Neuronal stem cell (in vitro differentiated cells): ENCODE results near the gene ANKRD28.

Experiments
- DNase-seq: peaks from one replicate; pipeline ENCODE4 v3.0.0-alpha.2; 2013; ENCODE audit warnings: low spot score
- H2AFZ ChIP-seq: one replicate; pipeline ENCODE4 v1.6.1; 2013; ENCODE audit warnings: mild to moderate bottlenecking, low read length, inconsistent platforms
- H2AK5ac ChIP-seq: 2 replicates; pipeline ENCODE4 v1.6.1; 2013; ENCODE audit warnings: low read depth, mild to moderate bottlenecking, inconsistent platforms, low read length, moderate library complexity, mixed read lengths
- H2BK120ac ChIP-seq: 2 replicates; pipeline ENCODE4 v1.6.1; 2013; ENCODE audit warnings: low read depth, mild to moderate bottlenecking, inconsistent platforms, low read length, moderate library complexity, mixed read lengths
- H2BK12ac ChIP-seq: one replicate; pipeline ENCODE4 v1.6.1; 2013; ENCODE audit warnings: low read length, inconsistent platforms
- H2BK15ac ChIP-seq: 2 replicates; pipeline ENCODE4 v1.6.1; 2013; ENCODE audit warnings: mild to moderate bottlenecking, low read length, inconsistent platforms, mixed read lengths
- H2BK5ac ChIP-seq: one replicate; pipeline ENCODE4 v1.6.1; 2013; ENCODE audit warnings: inconsistent platforms, mild to moderate bottlenecking, low read length, moderate library complexity
- H3K14ac ChIP-seq: one replicate; pipeline ENCODE4 v1.6.1; 2013; ENCODE audit warnings: low read length, inconsistent platforms
- H3K18ac ChIP-seq: 2 replicates; pipeline ENCODE4 v1.6.1; 2013; ENCODE audit warnings: low read length, inconsistent platforms
- H3K23ac ChIP-seq: 2 replicates; pipeline ENCODE4 v1.6.1; 2013; ENCODE audit warnings: low read depth, mild to moderate bottlenecking, mixed read lengths, low read length, inconsistent platforms; ENCODE audit not compliant: poor library complexity
- H3K27ac ChIP-seq: replicated peaks from 3 replicates; pipeline ENCODE4 v1.5.1; 2013; ENCODE audit warnings: low read length, inconsistent platforms
- H3K27me3 ChIP-seq, 3 experiments: 2 replicates each; pipeline ENCODE4 v1.6.1; 2013; ENCODE audit warnings: low read length in 3 of 3, mild to moderate bottlenecking in 2 of 3, inconsistent platforms in 1 of 3, low read depth in 1 of 3, mixed read lengths in 1 of 3, moderate library complexity in 1 of 3; ENCODE audit not compliant: control insufficient read depth in 3 of 3, insufficient read depth in 3 of 3
- H3K36me3 ChIP-seq, 2 donors: replicated peaks in 1 of 2; 2 replicates each; pipeline ENCODE4 v1.6.1; 2013; ENCODE audit warnings: low read length in 2 of 2; ENCODE audit not compliant: control insufficient read depth in 2 of 2, insufficient read depth in 2 of 2
- H3K4ac ChIP-seq: 2 replicates; pipeline ENCODE4 v1.6.1; 2013; ENCODE audit warnings: inconsistent platforms, mild to moderate bottlenecking, low read length, moderate library complexity
- H3K4me1 ChIP-seq, 2 donors: 1 replicate in 1 of 2; 2 replicates in 1 of 2; pipeline ENCODE4 v1.6.1; 2013; ENCODE audit warnings: low read length in 2 of 2, low read depth in 1 of 2; ENCODE audit not compliant: control insufficient read depth in 2 of 2, insufficient read depth in 1 of 2
- H3K4me2 ChIP-seq: one replicate; pipeline ENCODE4 v1.6.1; 2013; ENCODE audit warnings: mild to moderate bottlenecking, low read length, inconsistent platforms; ENCODE audit not compliant: insufficient read depth, poor library complexity, severe bottlenecking
- H3K4me3 ChIP-seq, 2 donors: 2 replicates each; pipeline ENCODE4 v1.5.1; 2013; ENCODE audit warnings: low read length in 2 of 2, mild to moderate bottlenecking in 2 of 2, inconsistent platforms in 1 of 2, moderate library complexity in 1 of 2
- H3K79me1 ChIP-seq: one replicate; pipeline ENCODE4 v1.6.1; 2013; ENCODE audit warnings: low read depth, mild to moderate bottlenecking, inconsistent platforms, low read length, moderate library complexity
- H3K9ac ChIP-seq: one replicate; pipeline ENCODE4 v1.6.1; 2013; ENCODE audit warnings: mild to moderate bottlenecking, low read depth, low read length, inconsistent platforms; ENCODE audit not compliant: poor library complexity
- H3K9me3 ChIP-seq, 2 donors: replicated peaks in 1 of 2; 2 replicates each; pipeline versions ENCODE3 to v1.6.1; 2013; ENCODE audit warnings: low read length in 2 of 2, mild to moderate bottlenecking in 2 of 2, inconsistent platforms in 1 of 2, low read depth in 1 of 2, mixed read lengths in 1 of 2, moderate library complexity in 1 of 2; ENCODE audit not compliant: control insufficient read depth in 2 of 2, insufficient read depth in 1 of 2
- H4K8ac ChIP-seq: one replicate; pipeline ENCODE4 v1.6.1; 2013; ENCODE audit warnings: low read depth, mild to moderate bottlenecking, inconsistent platforms, low read length, moderate library complexity
- H4K91ac ChIP-seq: one replicate; pipeline ENCODE4 v1.6.1; 2013; ENCODE audit warnings: low read length, low read depth, mild to moderate bottlenecking, inconsistent platforms; ENCODE audit not compliant: poor library complexity
- WGBS, 2 donors: extraction: QIAGEN DNeasy Blood & Tissue Kit; methylation state at CpG; one replicate each; pipeline ENCODE4 v1.1.7; 2013; ENCODE audit warnings: missing lambda C conversion rate in 2 of 2, mixed read lengths in 1 of 2; ENCODE audit not compliant: insufficient read length in 2 of 2, insufficient replicate concordance in 1 of 2; ENCODE audit errors: extremely low coverage in 2 of 2; 5-methylcytosine and 5-hydroxymethylcytosine counted together

The ANKRD28 gene

DNA sequence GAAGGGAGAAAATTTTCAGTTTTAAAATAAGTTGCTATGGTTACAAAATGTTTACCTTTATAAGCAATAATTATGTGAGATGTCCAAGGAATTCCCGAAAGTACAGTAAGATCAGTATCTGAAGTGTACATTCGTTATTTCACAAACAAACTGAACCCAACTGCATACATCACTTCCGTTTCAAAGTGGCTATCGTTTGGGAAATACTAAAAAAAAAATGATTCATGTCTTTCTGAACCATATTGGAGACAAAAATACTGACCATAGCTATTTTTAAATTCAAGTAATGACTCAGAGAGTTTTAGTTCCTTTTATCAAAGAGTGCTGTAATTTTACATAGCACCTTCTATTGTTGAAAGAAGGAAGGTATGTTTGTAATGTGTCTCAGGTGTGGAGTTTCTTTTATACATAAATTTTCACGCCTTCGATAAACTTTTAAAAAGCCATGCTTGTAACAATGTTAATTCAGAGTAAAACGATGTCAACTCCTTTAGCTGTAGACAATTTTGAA lies 8.0 kb upstream of the ANKRD28 start:
- Histone ChIP-seq H4K8ac (no peak overlapping the region), H3K27me3 (no peaks in the 10 kb centered on the region), H3K36me3 (no peaks in the 10 kb centered on the region), H3K4me1 (peaks cover 0 to 2% of the 10 kb centered on the region in 2 donors), H2BK15ac (no peak overlapping the region), H2AFZ (no peak overlapping the region), H3K79me1 (no peaks in the 10 kb centered on the region), H3K27ac (no peak overlapping the region), H3K4ac (no peak overlapping the region), H3K18ac (no peak overlapping the region), H3K4me3 (no peak overlapping the region), H2AK5ac (no peak overlapping the region), H3K4me2 (no peak overlapping the region), H3K9ac (no peak overlapping the region), H3K14ac (no peak overlapping the region), H2BK5ac (no peak overlapping the region), H3K9me3 (no peaks in the 10 kb centered on the region), H2BK120ac (no peak overlapping the region), H2BK12ac (no peak overlapping the region), H4K91ac (no peak overlapping the region), H3K23ac (no peak overlapping the region)
- no CpG with 5 or more reads among the region's 7 CpGs for WGBS, 2 donors
- DNase-seq: no peak

DNA sequence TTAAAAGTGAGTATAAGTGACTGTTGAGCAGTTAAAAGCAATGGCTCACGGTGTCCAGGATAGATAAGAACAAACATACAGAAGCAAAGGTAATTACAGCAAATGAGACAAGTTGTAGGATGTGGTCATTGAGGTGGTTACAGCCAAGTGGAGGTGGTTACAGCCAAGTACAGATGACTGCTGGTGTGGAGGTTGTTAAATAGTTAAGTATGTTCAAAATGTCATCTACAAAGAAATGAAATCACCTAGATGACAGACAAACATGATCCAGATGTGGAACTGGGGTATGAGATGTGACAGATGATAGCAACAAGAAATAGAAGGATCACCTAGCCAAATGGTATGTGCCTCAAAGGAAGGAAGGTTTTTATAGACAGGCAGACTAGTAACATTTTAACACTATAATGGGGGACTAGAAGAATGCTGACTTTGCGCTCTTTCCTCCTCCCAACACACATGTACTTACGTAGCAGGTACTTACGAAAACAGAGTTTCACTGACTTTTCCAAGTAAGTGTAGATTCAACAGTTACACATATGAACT lies 6.8 kb upstream of the ANKRD28 start:
- no peak overlapping the region for H2BK12ac ChIP-seq
- H3K4ac ChIP-seq: no peak overlapping the region
- no peak overlapping the region for H2AK5ac ChIP-seq
- no peak overlapping the region for H3K14ac ChIP-seq
- H3K4me3 ChIP-seq: no peak overlapping the region
- WGBS, 2 donors: no CpG with 5 or more reads among the region's 4 CpGs
- no peaks in the 10 kb centered on the region for H3K9me3 ChIP-seq
- H3K23ac ChIP-seq: no peak overlapping the region
- H2AFZ ChIP-seq: no peak overlapping the region
- no peaks in the 10 kb centered on the region for H3K27me3 ChIP-seq
- H3K79me1 ChIP-seq: no peaks in the 10 kb centered on the region
- no peak overlapping the region for H3K18ac ChIP-seq
- H3K27ac ChIP-seq: no peak overlapping the region
- H3K4me1 ChIP-seq: peaks cover 0 to 2% of the 10 kb centered on the region in 2 donors
- no peak overlapping the region for H4K8ac ChIP-seq
- no peak overlapping the region for H3K4me2 ChIP-seq
- H2BK120ac ChIP-seq: no peak overlapping the region
- no peak for DNase-seq
- H3K36me3 ChIP-seq: no peaks in the 10 kb centered on the region
- H4K91ac ChIP-seq: no peak overlapping the region
- H3K9ac ChIP-seq: no peak overlapping the region
- H2BK5ac ChIP-seq: no peak overlapping the region
- no peak overlapping the region for H2BK15ac ChIP-seq

GRCh38 chr3:15803921-15804320 lies 6.1 kb upstream of the ANKRD28 start:
- no peak overlapping the region for H4K91ac ChIP-seq
- no peaks in the 10 kb centered on the region for H3K36me3 ChIP-seq
- H3K4me2 ChIP-seq: no peak overlapping the region
- no peaks in the 10 kb centered on the region for H3K4me1 ChIP-seq
- no peak overlapping the region for H3K27ac ChIP-seq
- H2BK12ac ChIP-seq: no peak overlapping the region
- H3K18ac ChIP-seq: no peak overlapping the region
- H3K79me1 ChIP-seq: no peaks in the 10 kb centered on the region
- no peaks in the 10 kb centered on the region for H3K9me3 ChIP-seq
- H3K23ac ChIP-seq: no peak overlapping the region
- no peak overlapping the region for H3K4ac ChIP-seq
- no peak overlapping the region for H2BK120ac ChIP-seq
- WGBS, 2 donors: no CpG with 5 or more reads among the region's 2 CpGs
- no peak for DNase-seq
- no peak overlapping the region for H3K9ac ChIP-seq
- H3K14ac ChIP-seq: no peak overlapping the region
- no peak overlapping the region for H4K8ac ChIP-seq
- no peak overlapping the region for H2AK5ac ChIP-seq
- H2BK15ac ChIP-seq: no peak overlapping the region
- H2AFZ ChIP-seq: no peak overlapping the region
- no peaks in the 10 kb centered on the region for H3K27me3 ChIP-seq
- H3K4me3 ChIP-seq: no peak overlapping the region
- H2BK5ac ChIP-seq: no peak overlapping the region

GRCh38 chr3:15801298-15801697 lies 3.5 kb upstream of the ANKRD28 start:
- Histone ChIP-seq H4K91ac (no peak overlapping the region), H3K27me3 (no peaks in the 10 kb centered on the region), H3K4me2 (no peak overlapping the region), H2BK12ac (no peak overlapping the region), H3K36me3 (no peaks in the 10 kb centered on the region), H3K4me3 (no peak overlapping the region), H2AK5ac (no peak overlapping the region), H3K79me1 (no peaks in the 10 kb centered on the region), H4K8ac (no peak overlapping the region), H3K18ac (no peak overlapping the region), H3K14ac (no peak overlapping the region), H3K4me1 (peaks cover 0 to 3% of the 10 kb centered on the region in 2 donors), H3K9ac (no peak overlapping the region), H3K4ac (no peak overlapping the region), H2BK15ac (no peak overlapping the region), H2BK5ac (no peak overlapping the region), H2BK120ac (no peak overlapping the region), H3K9me3 (no peaks in the 10 kb centered on the region), H2AFZ (no peak overlapping the region), H3K23ac (no peak overlapping the region), H3K27ac (no peak overlapping the region)
- no CpG with 5 or more reads among the region's 3 CpGs for WGBS, 2 donors
- no peak for DNase-seq
